MCF 10A (cell line): ENCODE measurements around the gene SLC13A3. TPM values are rescaled to one million over a fixed set of nuclear protein-coding genes. Genes with fewer than 3 reads are reported as not detected.

Source experiments
- BruUV-seq: library from RNA; stranded (reverse); fragments of 400-500 nt; replicated peaks from 2 replicates; lab custom pipeline; 2021; lab: Mats Ljungman, UMichigan
- CTCF ChIA-PET: fragments of 300-600 bp; sonication (Branson Sonifier 250); formaldehyde crosslinking; extraction: SDS; loops from one replicate; lab custom pipeline; 2021; ENCODE audit warnings: antibody characterized with exemption, inconsistent platforms; lab: Yijun Ruan, JAX
- POLR2A ChIA-PET: fragments of 300-600, 350-650 bp; sonication (Branson Sonifier 250); formaldehyde crosslinking; extraction: SDS; loops from one replicate; lab custom pipeline; 2020; ENCODE audit warnings: antibody characterized with exemption, inconsistent platforms; lab: Yijun Ruan, JAX
- DNase-seq: peaks from one replicate; pipeline ENCODE4 v3.0.0-alpha.2; 2018; ENCODE audit not compliant: unreplicated experiment
- H3K27ac Mint-ChIP-seq: one replicate; pipeline ENCODE4 v1.8.0; 2022; ENCODE audit warnings: mild to moderate bottlenecking, low read depth, mixed read lengths; ENCODE audit not compliant: unreplicated experiment
- H3K27me3 Mint-ChIP-seq: one replicate; pipeline ENCODE4 v1.8.0; 2022; ENCODE audit warnings: mixed read lengths; ENCODE audit not compliant: insufficient read depth, unreplicated experiment
- H3K36me3 Mint-ChIP-seq: one replicate; pipeline ENCODE4 v1.8.0; 2022; ENCODE audit warnings: mild to moderate bottlenecking, moderate library complexity, mixed read lengths; ENCODE audit not compliant: insufficient read depth, unreplicated experiment
- H3K4me1 Mint-ChIP-seq: one replicate; pipeline ENCODE4 v1.8.0; 2022; ENCODE audit warnings: mixed read lengths; ENCODE audit not compliant: insufficient read depth, unreplicated experiment
- H3K4me3 Mint-ChIP-seq: one replicate; pipeline ENCODE4 v1.8.0; 2022; ENCODE audit warnings: mild to moderate bottlenecking, moderate library complexity, mixed read lengths; ENCODE audit not compliant: unreplicated experiment
- H3K9me3 Mint-ChIP-seq: one replicate; pipeline ENCODE4 v1.8.0; 2022; ENCODE audit warnings: mixed read lengths; ENCODE audit not compliant: unreplicated experiment
- CTCF ChIP-seq: fragments of 200-600 bp; IDR thresholded peaks from one replicate; pipeline ENCODE4 v1.8.0; 2022; ENCODE audit warnings: antibody characterized with exemption, mild to moderate bottlenecking; ENCODE audit not compliant: unreplicated experiment
- intact Hi-C: fragments of 100-400 bp; cut with micrococcal nuclease; formaldehyde crosslinking; loops from 2 replicates; pipeline ENCODE4 v1.14.1; 2022
- total RNA-seq: library from RNA; stranded (reverse); gene quantifications from 2 replicates; pipeline ENCODE4 v1.2.3, GENCODE V29; 2022

Gene SLC13A3
- total RNA-seq, 1 experiment from 2014 or later: not detected

GRCh38 chr20:46671866-46672542, 20.7 kb upstream of the SLC13A3 start:
- CTCF ChIA-PET: interaction anchor here (0.7 to 2.0 kb wide), 4 partner anchors 9 to 117 kb away, joined by 3 to 10 read pairs (median 4); no protein-coding TSS in a partner anchor
- Mint-ChIP-seq H3K27me3 (no peaks in the 10 kb centered on the region), H3K4me3 (no peak overlapping the region), H3K27ac (no peak overlapping the region), H3K36me3 (no peaks in the 10 kb centered on the region), H3K4me1 (no peaks in the 10 kb centered on the region), H3K9me3 (no peaks in the 10 kb centered on the region)
- TF ChIP-seq CTCF: no peak
- intact Hi-C loops: no loop called here
- POLR2A ChIA-PET: interaction anchor here (0.6 to 0.9 kb wide), 2 partner anchors 14 to 71 kb away, joined by 3 read pairs; no protein-coding TSS in a partner anchor
- no peak for DNase-seq
- no TSS peak for BruUV-seq

GRCh38 chr20:46670585-46671584, 19.6 kb upstream of the SLC13A3 start:
- no peaks in the 10 kb centered on the region for H3K4me1 Mint-ChIP-seq
- H3K9me3 Mint-ChIP-seq: no peaks in the 10 kb centered on the region
- intact Hi-C loops: no loop called here
- H3K27me3 Mint-ChIP-seq: no peaks in the 10 kb centered on the region
- ChIA-PET CTCF (interaction anchor here (0.7 to 3.1 kb wide), 5 partner anchors 10 to 378 kb away, joined by 3 to 23 read pairs (median 4); no protein-coding TSS in a partner anchor), POLR2A (no interaction called here)
- H3K36me3 Mint-ChIP-seq: no peaks in the 10 kb centered on the region
- BruUV-seq: no TSS peak
- TF ChIP-seq CTCF: no peak
- H3K4me3 Mint-ChIP-seq: no peak overlapping the region
- H3K27ac Mint-ChIP-seq: no peak overlapping the region
- DNase-seq: no peak

- Mint-ChIP-seq H3K9me3 (no peaks in the 10 kb centered on the region), H3K4me3 (no peak overlapping the region), H3K27me3 (no peaks in the 10 kb centered on the region), H3K36me3 (no peaks in the 10 kb centered on the region), H3K27ac (no peak overlapping the region), H3K4me1 (no peaks in the 10 kb centered on the region)
- no TSS peak for BruUV-seq
- ChIA-PET POLR2A (no interaction called here), CTCF (interaction anchor here (0.7 to 3.1 kb wide), 3 partner anchors 10 to 377 kb away, joined by 3 to 23 read pairs (median 4); no protein-coding TSS in a partner anchor)
- no peak for TF ChIP-seq CTCF
- intact Hi-C loops: no loop called here
- no peak for DNase-seq
Measured at GRCh38 chr20:46670228-46670584, 18.9 kb upstream of the SLC13A3 start.
